Stimulated activated effector memory CD8-positive, alpha-beta T cell treated with anti-CD3 and anti-CD28 coated beads, Interleukin-12 subunit alpha, Interleukin-12 subunit beta, amount 100 ng/mL, for 72 hours (primary cell): ENCODE measurements around the gene SLC25A23.
"Not testable (repeated sequence)": the region's sequence is repeated elsewhere in the genome, so short reads cannot be mapped to it uniquely, and the experiment has no call there.

Source experiments
- ATAC-seq: fragments of 150-1000 bp; cut with Tn5 transposase; 2 replicates; pipeline ENCODE4 v1.10.0; 2021
- DNase-seq, 2 donors: peaks; one replicate each; pipeline ENCODE4 v3.0.0; 2021 to 2022; ENCODE audit warnings: low spot score in 2 of 2
- H3K27ac Mint-ChIP-seq: one replicate; pipeline ENCODE4 v1.8.0; 2022; ENCODE audit warnings: mild to moderate bottlenecking, mixed read lengths
- H3K36me3 Mint-ChIP-seq: one replicate; pipeline ENCODE4 v1.8.0; 2022; ENCODE audit warnings: mild to moderate bottlenecking, mixed read lengths
- H3K4me1 Mint-ChIP-seq: one replicate; pipeline ENCODE4 v1.8.0; 2022; ENCODE audit warnings: mixed read lengths
- H3K4me3 Mint-ChIP-seq: one replicate; pipeline ENCODE4 v1.8.0; 2022; ENCODE audit warnings: mild to moderate bottlenecking, mixed read lengths
- H3K9me3 Mint-ChIP-seq: one replicate; pipeline ENCODE4 v1.8.0; 2022; ENCODE audit warnings: mixed read lengths

The SLC25A23 gene

DNA sequence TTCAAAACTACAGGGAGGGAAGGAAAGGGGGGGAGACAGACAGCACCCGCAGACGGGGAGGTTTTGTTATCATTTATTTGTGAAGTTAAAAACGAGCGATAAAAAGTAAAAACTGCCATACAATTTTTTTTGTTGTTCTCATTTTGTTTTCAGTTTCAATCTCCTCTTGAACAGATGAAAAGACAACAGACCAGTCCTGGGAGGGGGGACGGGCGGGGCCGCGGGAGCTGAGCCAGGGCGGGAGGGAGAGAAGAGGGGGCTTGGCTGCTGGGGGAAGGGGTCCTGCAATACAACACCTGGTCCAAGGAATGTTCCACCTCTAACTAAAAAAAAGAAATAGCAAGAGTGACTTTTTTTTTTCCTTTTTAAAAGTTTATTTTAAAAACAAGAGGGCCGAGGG, 46.3 kb downstream of the SLC25A23 start:
- H3K4me1 Mint-ChIP-seq: no peaks in the 10 kb centered on the region

DNA sequence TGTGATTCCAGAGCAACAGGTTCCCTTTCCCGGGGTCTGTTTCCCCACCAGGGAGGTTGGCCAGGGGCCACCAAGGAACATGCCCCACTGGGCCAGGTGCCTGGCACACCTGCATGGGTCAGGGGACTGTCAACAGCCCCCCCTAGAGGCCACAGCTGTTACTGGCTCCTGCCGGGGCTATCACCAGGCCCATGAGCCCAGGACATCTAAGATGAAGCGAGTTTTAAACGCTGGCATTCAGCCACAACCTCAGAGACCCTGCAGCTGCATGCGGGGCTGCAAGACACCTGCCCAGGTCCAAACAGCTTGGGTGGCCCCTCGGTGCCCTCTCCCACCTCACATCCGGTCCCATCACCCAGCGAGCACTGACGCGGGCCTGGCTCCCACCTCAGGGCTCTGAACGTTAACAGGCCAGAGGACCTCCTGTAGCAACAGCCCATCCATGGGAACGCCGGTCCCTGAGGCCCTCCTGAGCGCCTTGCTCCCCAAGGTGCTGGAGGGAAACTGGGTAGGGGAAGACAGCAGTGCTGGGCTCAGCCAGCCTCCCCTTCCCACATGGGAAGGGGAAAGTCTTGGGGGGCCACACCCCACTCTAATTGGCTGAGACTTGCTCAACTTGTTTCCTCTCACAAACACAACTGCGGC, 47.0 kb downstream of the SLC25A23 start:
- no peak overlapping the region for H3K27ac Mint-ChIP-seq
- no peaks in the 10 kb centered on the region for H3K4me1 Mint-ChIP-seq
- peaks cover 56% of the 10 kb centered on the region for H3K36me3 Mint-ChIP-seq
- no peak overlapping the region for H3K4me3 Mint-ChIP-seq
- H3K9me3 Mint-ChIP-seq: no peaks in the 10 kb centered on the region
- DNase-seq (peak; percentile 42 to 63), ATAC-seq (peak; percentile 76)

More for the DNA sequence above, 46.3 kb downstream of the SLC25A23 start:
- no peaks in the 10 kb centered on the region for H3K9me3 Mint-ChIP-seq
- no peak overlapping the region for H3K27ac Mint-ChIP-seq
- peaks cover 63% of the 10 kb centered on the region for H3K36me3 Mint-ChIP-seq
- H3K4me3 Mint-ChIP-seq: no peak overlapping the region
- no peak for ATAC-seq
- DNase-seq: no peak

GRCh38 chr19:6412061-6412446, 47.5 kb downstream of the SLC25A23 start:
- ATAC-seq: peak; percentile 15
- H3K36me3 Mint-ChIP-seq: peaks cover 51% of the 10 kb centered on the region
- no peaks in the 10 kb centered on the region for H3K4me1 Mint-ChIP-seq
- no peak overlapping the region for H3K27ac Mint-ChIP-seq
- no peak overlapping the region for H3K4me3 Mint-ChIP-seq
- DNase-seq: no peak
- no peaks in the 10 kb centered on the region for H3K9me3 Mint-ChIP-seq

DNA sequence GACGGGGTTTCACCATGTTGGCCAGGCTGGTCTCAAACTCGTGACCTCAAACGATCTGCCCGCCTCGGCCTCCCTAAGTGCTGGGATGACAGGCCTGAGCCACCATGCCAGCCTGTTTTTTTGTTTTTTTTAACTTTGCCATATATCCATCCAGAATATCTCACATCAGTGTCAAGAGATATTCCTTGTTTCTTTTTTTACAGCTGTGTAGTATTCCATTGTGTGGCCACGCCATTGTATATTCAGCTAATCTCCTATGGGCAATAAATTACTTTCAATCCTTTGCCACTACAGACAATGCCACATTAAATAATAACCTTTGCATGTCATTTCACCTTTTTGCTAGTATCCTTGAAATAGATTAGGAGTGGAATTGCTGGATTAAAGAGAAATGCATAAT, 50.2 kb downstream of the SLC25A23 start:
- peaks cover 24% of the 10 kb centered on the region for H3K36me3 Mint-ChIP-seq
- no peaks in the 10 kb centered on the region for H3K4me1 Mint-ChIP-seq
- H3K27ac Mint-ChIP-seq: no peak overlapping the region
- DNase-seq (no peak), ATAC-seq (no peak)
- no peak overlapping the region for H3K4me3 Mint-ChIP-seq
- H3K9me3 Mint-ChIP-seq: no peaks in the 10 kb centered on the region

- no peaks in the 10 kb centered on the region for H3K36me3 Mint-ChIP-seq
- no peaks in the 10 kb centered on the region for H3K9me3 Mint-ChIP-seq
- H3K27ac Mint-ChIP-seq: no peak overlapping the region
- H3K4me3 Mint-ChIP-seq: no peak overlapping the region
- no peak for ATAC-seq
- H3K4me1 Mint-ChIP-seq: no peaks in the 10 kb centered on the region
- no peak for DNase-seq
These were observed 53.2 kb downstream of the SLC25A23 start for GRCh38 chr19:6406401-6406800.

GRCh38 chr19:6402837-6403608, 56.6 kb downstream of the SLC25A23 start:
- H3K4me3 Mint-ChIP-seq: no peak overlapping the region
- no peak overlapping the region for H3K27ac Mint-ChIP-seq
- H3K9me3 Mint-ChIP-seq: no peaks in the 10 kb centered on the region
- no peaks in the 10 kb centered on the region for H3K36me3 Mint-ChIP-seq
- H3K4me1 Mint-ChIP-seq: no peaks in the 10 kb centered on the region
- no peak for DNase-seq
- ATAC-seq: no peak

- Mint-ChIP-seq H3K27ac (no peak overlapping the region), H3K4me1 (no peaks in the 10 kb centered on the region), H3K9me3 (no peaks in the 10 kb centered on the region), H3K4me3 (no peak overlapping the region), H3K36me3 (no peaks in the 10 kb centered on the region)
- ATAC-seq (no peak), DNase-seq (no peak)
These were observed 57.5 kb downstream of the SLC25A23 start for GRCh38 chr19:6402058-6402457.

- H3K4me1 Mint-ChIP-seq, H3K9me3 Mint-ChIP-seq, H3K27ac Mint-ChIP-seq, H3K4me3 Mint-ChIP-seq, DNase-seq, ATAC-seq, H3K36me3 Mint-ChIP-seq: not testable (repeated sequence)
These were observed 59.3 kb downstream of the SLC25A23 start for GRCh38 chr19:6400062-6400944.

DNA sequence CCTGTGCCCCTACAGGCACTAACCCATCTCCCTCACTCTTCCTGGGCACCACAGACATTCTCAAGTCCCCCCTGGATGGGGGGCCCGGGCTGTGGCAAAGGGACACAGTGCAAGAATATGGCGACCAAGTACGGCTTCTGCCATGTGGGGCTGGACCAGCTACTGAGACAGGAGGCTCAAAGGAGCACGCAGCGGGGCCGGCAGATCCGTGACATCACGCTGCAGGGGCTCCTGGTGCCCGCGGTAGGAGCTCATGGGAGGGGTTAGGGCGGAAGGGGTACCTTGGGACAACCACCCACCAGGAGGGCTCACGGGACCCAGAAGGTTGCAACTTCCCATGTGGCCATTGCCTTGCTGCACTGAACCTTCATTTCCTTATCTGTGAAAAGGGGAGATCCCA, 63.3 kb downstream of the SLC25A23 start:
- Mint-ChIP-seq H3K4me3 (no peak overlapping the region), H3K36me3 (peaks cover 25% of the 10 kb centered on the region), H3K27ac (no peak overlapping the region), H3K9me3 (no peaks in the 10 kb centered on the region), H3K4me1 (peaks cover 23% of the 10 kb centered on the region)
- no peak for ATAC-seq
- DNase-seq: no peak

- Mint-ChIP-seq H3K4me1 (peaks cover 30% of the 10 kb centered on the region), H3K4me3 (peak overlapping the region; percentile 87), H3K36me3 (peaks cover 39% of the 10 kb centered on the region), H3K9me3 (no peaks in the 10 kb centered on the region), H3K27ac (peak overlapping the region; percentile 96)
- ATAC-seq: no peak
- DNase-seq: no peak
These were observed 64.8 kb downstream of the SLC25A23 start for GRCh38 chr19:6394831-6395230.

- ATAC-seq (no peak), DNase-seq (no peak)
- Mint-ChIP-seq H3K9me3 (no peaks in the 10 kb centered on the region), H3K27ac (peak overlapping the region; percentile 96), H3K4me3 (peak overlapping the region; percentile 87), H3K4me1 (peaks cover 30% of the 10 kb centered on the region), H3K36me3 (peaks cover 48% of the 10 kb centered on the region)
These were observed 65.6 kb downstream of the SLC25A23 start for GRCh38 chr19:6393983-6394412.

DNA sequence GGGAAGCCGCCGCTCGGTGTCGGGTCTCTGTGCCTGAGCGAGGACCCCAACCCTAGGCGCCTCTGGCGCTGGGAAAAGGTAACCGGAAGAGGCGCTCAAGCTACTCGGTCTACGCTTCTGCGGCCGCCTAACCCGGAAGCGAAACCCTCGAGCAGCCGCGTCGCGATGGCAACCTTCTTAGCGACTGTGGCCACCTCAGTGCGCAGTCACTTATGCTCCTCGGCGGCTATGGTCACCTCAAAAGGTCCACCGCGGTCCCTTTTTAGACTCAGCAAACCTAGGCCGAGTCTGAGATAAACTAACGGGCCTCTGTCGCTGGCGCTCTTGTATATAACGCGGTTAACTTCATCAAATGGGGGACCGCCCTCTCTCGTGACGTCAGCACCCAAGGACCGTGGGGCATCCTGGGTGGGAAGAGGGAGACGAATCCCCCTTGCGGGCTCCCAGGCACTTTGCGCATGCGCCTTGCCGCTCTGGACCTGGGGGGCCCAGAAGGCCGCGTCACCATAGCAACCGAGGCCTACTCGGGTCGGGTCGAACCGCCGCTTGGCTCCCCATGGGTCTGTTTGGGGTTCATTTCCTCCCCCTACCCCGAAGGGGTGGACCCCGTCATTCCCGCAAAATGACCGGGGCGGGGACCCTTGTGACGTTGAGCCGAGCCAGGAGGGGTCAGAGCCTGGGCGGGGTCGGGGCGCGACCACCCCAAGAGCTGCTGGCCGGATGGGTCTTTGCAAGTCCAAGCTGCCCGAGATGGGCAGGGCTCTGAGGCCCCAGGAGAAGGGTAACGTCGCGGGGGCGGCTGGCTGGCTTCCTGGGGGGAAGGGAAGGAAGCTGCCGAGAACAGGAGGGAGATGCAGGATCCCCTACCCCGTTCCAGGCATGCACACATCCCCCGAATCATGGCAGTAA, 66.3 kb downstream of the SLC25A23 start, which contains the start of gene GTF2F1:
TSS of gene GTF2F1 (minus strand) at position 91 of the 909 bp plus-strand sequence. CDS start 169 bp downstream, outside the sequence.
- Mint-ChIP-seq H3K4me3 (peak within 1 kb of the TSS; percentile 87), H3K36me3 (peaks cover 54% of the 10 kb centered on the region), H3K27ac (peak within 1 kb of the TSS; percentile 96), H3K9me3 (no peaks in the 10 kb centered on the region), H3K4me1 (peaks cover 32% of the 10 kb centered on the region)
- ATAC-seq: peak; percentile 91
- peak; percentile 91 to 98 for DNase-seq

GRCh38 chr19:6392221-6393073, 67.1 kb downstream of the SLC25A23 start:
- peak; percentile 0 for ATAC-seq
- H3K27ac Mint-ChIP-seq: peak overlapping the region; percentile 96
- peak overlapping the region; percentile 87 for H3K4me3 Mint-ChIP-seq
- H3K9me3 Mint-ChIP-seq: no peaks in the 10 kb centered on the region
- H3K4me1 Mint-ChIP-seq: peaks cover 35% of the 10 kb centered on the region
- H3K36me3 Mint-ChIP-seq: peaks cover 63% of the 10 kb centered on the region
- no peak for DNase-seq
